Ascending aorta (tissue), 2 donors: ENCODE results near the gene CFAP52. TPM values are rescaled to one million over a fixed set of nuclear protein-coding genes. Genes with fewer than 3 reads are reported as not detected.
"Not testable (repeated sequence)": the region's sequence is repeated elsewhere in the genome, so short reads cannot be mapped to it uniquely, and the experiment has no call there.

Experiments used
- DNase-seq, 2 donors: peaks; one replicate each; pipeline ENCODE4 v3.0.0-alpha.2; 2019; ENCODE audit warnings: low spot score in 2 of 2
- H3K27ac ChIP-seq, 2 donors: fragments of 200-600 bp; sonication (generic); one replicate each; pipeline ENCODE4 v1.5.1; 2016 to 2017; ENCODE audit warnings: mild to moderate bottlenecking in 1 of 2
- H3K27me3 ChIP-seq: fragments of 200-600 bp; sonication (generic); one replicate; pipeline ENCODE4 v1.5.1; 2017
- H3K36me3 ChIP-seq, 2 donors: fragments of 200-600 bp; sonication (generic); one replicate each; pipeline ENCODE4 v1.5.1; 2016
- H3K4me1 ChIP-seq, 2 donors: fragments of 200-600 bp; sonication (generic); one replicate each; pipeline ENCODE4 v1.5.1; 2016 to 2017; ENCODE audit warnings: mild to moderate bottlenecking in 1 of 2
- H3K4me3 ChIP-seq, 2 donors: fragments of 200-600 bp; sonication (generic); one replicate each; pipeline ENCODE4 v1.5.1; 2016 to 2017; ENCODE audit warnings: mild to moderate bottlenecking in 1 of 2
- H3K9me3 ChIP-seq, 2 donors: fragments of 200-600 bp; sonication (generic); one replicate each; pipeline ENCODE4 v1.5.1; 2016
- intact Hi-C: fragments of 100-400 bp; cut with DNase I; formaldehyde crosslinking; loops from one replicate; pipeline ENCODE4 v1.15.1; 2023
- total RNA-seq: library from RNA; depleted of rRNA; stranded (reverse); fragments of >200 nt; gene quantifications from one replicate; pipeline ENCODE4 v1.1.0, GENCODE V29; 2016
- TF ChIP-seq, protein P1 (sequence below), 3 experiments: fragments of 200-600 bp in 2 of 3; fragments of 450-650 bp in 1 of 3; sonication (generic) in 2 of 3; IDR thresholded peaks; one replicate each; pipeline ENCODE4 v1.5.1; 2016 to 2019; ENCODE audit warnings: antibody characterized with exemption in 3 of 3, mild to moderate bottlenecking in 1 of 3, moderate library complexity in 1 of 3

Gene CFAP52
- total RNA-seq, 1 donor from 2014 or later: not detected

DNA sequence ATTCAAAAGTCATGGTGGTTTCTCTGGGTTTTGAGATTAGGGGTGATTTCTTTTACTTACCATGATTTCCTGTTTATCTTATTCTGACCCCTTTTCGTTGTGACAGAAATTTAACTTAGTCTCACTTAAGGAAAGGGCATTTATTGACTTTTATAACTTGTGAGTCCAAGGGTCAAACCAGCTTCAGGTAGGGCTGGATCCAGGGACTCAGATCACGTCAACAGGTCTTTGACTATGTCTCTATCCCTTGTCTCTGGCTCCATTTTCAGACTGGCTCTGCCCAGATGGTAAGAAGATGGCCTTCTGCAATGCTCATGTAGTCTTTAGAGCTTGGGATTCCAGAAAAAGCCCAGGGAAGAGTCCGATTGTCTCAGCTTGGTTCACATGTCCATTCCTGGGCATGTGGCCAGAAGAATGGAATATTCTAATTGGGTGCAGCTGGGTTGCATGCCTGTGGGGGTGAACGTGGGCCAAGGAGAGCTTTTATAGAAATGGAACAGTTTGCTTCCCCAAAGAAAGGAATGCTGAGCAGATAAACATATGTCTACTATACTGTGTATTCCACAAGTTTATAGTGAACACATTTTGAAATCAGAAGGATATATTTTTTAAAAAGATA lies 82.3 kb downstream of the CFAP52 start:
- Histone ChIP-seq H3K4me1 (no peaks in the 10 kb centered on the region), H3K4me3 (no peak overlapping the region), H3K27ac (no peak overlapping the region), H3K36me3 (no peaks in the 10 kb centered on the region), H3K27me3 (no peaks in the 10 kb centered on the region), H3K9me3 (no peaks in the 10 kb centered on the region)
- TF ChIP-seq, protein P1, sequence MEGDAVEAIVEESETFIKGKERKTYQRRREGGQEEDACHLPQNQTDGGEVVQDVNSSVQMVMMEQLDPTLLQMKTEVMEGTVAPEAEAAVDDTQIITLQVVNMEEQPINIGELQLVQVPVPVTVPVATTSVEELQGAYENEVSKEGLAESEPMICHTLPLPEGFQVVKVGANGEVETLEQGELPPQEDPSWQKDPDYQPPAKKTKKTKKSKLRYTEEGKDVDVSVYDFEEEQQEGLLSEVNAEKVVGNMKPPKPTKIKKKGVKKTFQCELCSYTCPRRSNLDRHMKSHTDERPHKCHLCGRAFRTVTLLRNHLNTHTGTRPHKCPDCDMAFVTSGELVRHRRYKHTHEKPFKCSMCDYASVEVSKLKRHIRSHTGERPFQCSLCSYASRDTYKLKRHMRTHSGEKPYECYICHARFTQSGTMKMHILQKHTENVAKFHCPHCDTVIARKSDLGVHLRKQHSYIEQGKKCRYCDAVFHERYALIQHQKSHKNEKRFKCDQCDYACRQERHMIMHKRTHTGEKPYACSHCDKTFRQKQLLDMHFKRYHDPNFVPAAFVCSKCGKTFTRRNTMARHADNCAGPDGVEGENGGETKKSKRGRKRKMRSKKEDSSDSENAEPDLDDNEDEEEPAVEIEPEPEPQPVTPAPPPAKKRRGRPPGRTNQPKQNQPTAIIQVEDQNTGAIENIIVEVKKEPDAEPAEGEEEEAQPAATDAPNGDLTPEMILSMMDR (IDR thresholded peaks at IDR 0.05): no peak
- intact Hi-C loops: no loop called here
- no peak for DNase-seq

GRCh38 chr17:9661027-9661426 lies 84.6 kb downstream of the CFAP52 start:
- no peak for DNase-seq

GRCh38 chr17:9663511-9663910 lies 87.1 kb downstream of the CFAP52 start:
- H3K27me3 ChIP-seq, H3K4me3 ChIP-seq, intact Hi-C loops, H3K36me3 ChIP-seq, H3K9me3 ChIP-seq, H3K27ac ChIP-seq, H3K4me1 ChIP-seq, DNase-seq: not testable (repeated sequence)

More at GRCh38 chr17:9661027-9661426, 84.6 kb downstream of the CFAP52 start:
- no peaks in the 10 kb centered on the region for H3K4me1 ChIP-seq
- TF ChIP-seq, protein P1 (IDR thresholded peaks at IDR 0.05): no peak
- intact Hi-C loops: no loop called here
- H3K9me3 ChIP-seq: no peaks in the 10 kb centered on the region
- H3K27me3 ChIP-seq: no peaks in the 10 kb centered on the region
- no peaks in the 10 kb centered on the region for H3K36me3 ChIP-seq
- no peak overlapping the region for H3K4me3 ChIP-seq
- H3K27ac ChIP-seq: no peak overlapping the region

GRCh38 chr17:9666461-9667050 lies 90.1 kb downstream of the CFAP52 start:
- Histone ChIP-seq H3K27me3 (no peaks in the 10 kb centered on the region), H3K4me1 (no peaks in the 10 kb centered on the region), H3K4me3 (no peak overlapping the region), H3K27ac (no peak overlapping the region), H3K9me3 (no peaks in the 10 kb centered on the region), H3K36me3 (no peaks in the 10 kb centered on the region)
- intact Hi-C loops: no loop called here
- TF ChIP-seq, protein P1 (IDR thresholded peaks at IDR 0.05): no peak
- DNase-seq: no peak

- no peak overlapping the region for H3K27ac ChIP-seq
- TF ChIP-seq, protein P1 (IDR thresholded peaks at IDR 0.05): no peak
- H3K36me3 ChIP-seq: no peaks in the 10 kb centered on the region
- H3K27me3 ChIP-seq: no peaks in the 10 kb centered on the region
- no peak overlapping the region for H3K4me3 ChIP-seq
- no peak for DNase-seq
- H3K4me1 ChIP-seq: no peaks in the 10 kb centered on the region
- no peaks in the 10 kb centered on the region for H3K9me3 ChIP-seq
- intact Hi-C loops: no loop called here
These were observed 92.1 kb downstream of the CFAP52 start for GRCh38 chr17:9668517-9668916.

GRCh38 chr17:9669551-9670008 lies 93.1 kb downstream of the CFAP52 start:
- H3K4me1 ChIP-seq: no peaks in the 10 kb centered on the region
- TF ChIP-seq, protein P1 (IDR thresholded peaks at IDR 0.05): no peak
- no peaks in the 10 kb centered on the region for H3K27me3 ChIP-seq
- H3K27ac ChIP-seq: no peak overlapping the region
- H3K36me3 ChIP-seq: no peaks in the 10 kb centered on the region
- no peaks in the 10 kb centered on the region for H3K9me3 ChIP-seq
- H3K4me3 ChIP-seq: no peak overlapping the region
- intact Hi-C loops: no loop called here
- no peak for DNase-seq
